ENCODE data around the gene RGL1.

Gene RGL1

DNA sequence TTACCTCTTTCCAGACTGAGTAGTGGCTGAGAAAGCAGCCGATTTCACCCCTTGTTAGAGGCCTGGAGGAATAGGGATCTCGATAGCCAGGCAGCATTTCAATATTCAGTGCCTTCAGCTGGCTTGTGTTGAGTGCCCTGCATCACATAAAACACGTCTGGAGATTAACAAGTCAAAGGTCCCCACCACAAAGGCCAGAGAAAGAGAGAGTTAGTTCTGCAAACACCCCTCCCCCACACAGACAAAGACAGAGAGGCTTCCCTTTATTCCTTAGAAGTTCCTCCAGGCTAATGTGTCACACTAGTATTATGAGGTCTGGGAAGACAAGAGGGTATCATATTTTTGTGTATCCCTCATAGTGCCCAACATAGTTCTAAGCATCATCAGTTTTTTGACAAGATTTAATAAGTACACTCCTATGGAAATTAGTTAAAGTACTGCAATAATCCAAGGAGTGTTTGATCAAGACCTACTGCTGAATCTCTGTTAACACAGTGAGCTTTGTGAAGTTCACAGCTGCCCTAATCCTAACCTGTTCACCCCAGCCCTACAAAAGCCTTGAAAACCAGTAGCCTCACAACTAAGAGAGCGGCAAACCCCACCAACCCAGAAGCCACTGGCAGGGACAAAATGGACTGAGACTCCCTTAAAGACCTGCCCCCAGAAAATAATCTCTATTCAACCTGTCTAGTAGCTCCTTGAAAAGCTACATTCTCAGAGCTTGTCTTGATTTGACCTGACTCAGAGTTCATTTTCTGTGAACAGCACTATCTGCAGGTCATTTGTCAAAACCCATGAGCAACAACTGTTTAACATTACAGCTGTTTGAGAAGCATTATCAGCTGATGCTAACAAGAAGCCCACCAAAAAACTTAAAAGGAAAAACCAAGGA lies 140.8 kb downstream of the RGL1 start:
- Histone ChIP-seq H3K4me1 (ENCODE audit: control extremely low read depth in 1 of 4, control insufficient read depth in 4 of 4, insufficient read depth in 4 of 4, low read length in 3 of 4) (peaks cover 0 to 13% (median 0%) of the 10 kb centered on the region in 4 experiments), H3K4me3 (ENCODE audit: control insufficient read depth in 1 of 7, extremely low read depth in 1 of 7, insufficient read depth in 4 of 7, low read depth in 2 of 7, low read length in 6 of 7) (no peak overlapping the region), H3K27me3 (replicated peaks in 2 of 5; ENCODE audit: control insufficient read depth in 4 of 5, insufficient read depth in 5 of 5, low read length in 4 of 5) (no peaks in the 10 kb centered on the region), H3K36me3 (ENCODE audit: control insufficient read depth in 4 of 4, insufficient read depth in 4 of 4, low read length in 3 of 4) (peaks cover 0 to 2% (median 0%) of the 10 kb centered on the region in 4 experiments), H3K9me3 (ENCODE audit: control extremely low read depth in 1 of 5, control insufficient read depth in 4 of 5, insufficient read depth in 2 of 5, low read depth in 1 of 5, low read length in 4 of 5) (peaks cover 0 to 4% (median 0%) of the 10 kb centered on the region in 5 experiments), H3K27ac (ENCODE audit: insufficient read depth in 1 of 2, low read depth in 1 of 2, low read length in 2 of 2, poor library complexity in 1 of 2, severe bottlenecking in 2 of 2) (no peak overlapping the region)
- 92% methylated on average over 4 of the region's 4 CpGs for WGBS (ENCODE audit: insufficient coverage)
- CTCF ChIA-PET, result interaction anchor here (1.7 kb wide), 1 partner anchor 10 kb away, joined by 8 read pairs; no protein-coding TSS in a partner anchor
- POLR2A ChIA-PET, result no interaction called here
- no peak for DNase-seq

- Histone ChIP-seq H3K4me3 (ENCODE audit: control insufficient read depth in 1 of 7, extremely low read depth in 1 of 7, insufficient read depth in 4 of 7, low read depth in 2 of 7, low read length in 6 of 7) (no peak overlapping the region), H3K27ac (ENCODE audit: insufficient read depth in 1 of 2, low read depth in 1 of 2, low read length in 2 of 2, poor library complexity in 1 of 2, severe bottlenecking in 2 of 2) (no peak overlapping the region), H3K9me3 (ENCODE audit: control extremely low read depth in 1 of 5, control insufficient read depth in 4 of 5, insufficient read depth in 2 of 5, low read depth in 1 of 5, low read length in 4 of 5) (peaks cover 0 to 4% (median 0%) of the 10 kb centered on the region in 5 experiments), H3K27me3 (replicated peaks in 2 of 5; ENCODE audit: control insufficient read depth in 4 of 5, insufficient read depth in 5 of 5, low read length in 4 of 5) (no peaks in the 10 kb centered on the region), H3K4me1 (ENCODE audit: control extremely low read depth in 1 of 4, control insufficient read depth in 4 of 4, insufficient read depth in 4 of 4, low read length in 3 of 4) (peaks cover 0 to 13% (median 0%) of the 10 kb centered on the region in 4 experiments), H3K36me3 (ENCODE audit: control insufficient read depth in 4 of 4, insufficient read depth in 4 of 4, low read length in 3 of 4) (peaks cover 0 to 2% (median 0%) of the 10 kb centered on the region in 4 experiments)
- DNase-seq, result no peak
- ChIA-PET POLR2A (no interaction called here), CTCF (interaction anchor here (1.7 kb wide), 1 partner anchor 9 kb away, joined by 8 read pairs; no protein-coding TSS in a partner anchor)
- 100% methylated on average over 1 of the region's 1 CpG for WGBS (ENCODE audit: insufficient coverage)
These were observed 141.3 kb downstream of the RGL1 start for GRCh38 chr1:183946320-183946613.

GRCh38 chr1:183947988-183948387 lies 143.1 kb downstream of the RGL1 start:
- no peak overlapping the region for H3K4me3 ChIP-seq (ENCODE audit: control insufficient read depth in 1 of 7, extremely low read depth in 1 of 7, insufficient read depth in 4 of 7, low read depth in 2 of 7, low read length in 6 of 7)
- H3K27me3 ChIP-seq (replicated peaks in 2 of 5; ENCODE audit: control insufficient read depth in 4 of 5, insufficient read depth in 5 of 5, low read length in 4 of 5), result no peaks in the 10 kb centered on the region
- no CpG with 5 or more reads among the region's 1 CpG for WGBS (ENCODE audit: insufficient coverage)
- H3K4me1 ChIP-seq (ENCODE audit: control extremely low read depth in 1 of 4, control insufficient read depth in 4 of 4, insufficient read depth in 4 of 4, low read length in 3 of 4), result peaks cover 0 to 9% (median 0%) of the 10 kb centered on the region in 4 experiments
- no peak overlapping the region for H3K27ac ChIP-seq (ENCODE audit: insufficient read depth in 1 of 2, low read depth in 1 of 2, low read length in 2 of 2, poor library complexity in 1 of 2, severe bottlenecking in 2 of 2)
- no peak for DNase-seq
- peaks cover 0 to 4% (median 0%) of the 10 kb centered on the region in 5 experiments for H3K9me3 ChIP-seq (ENCODE audit: control extremely low read depth in 1 of 5, control insufficient read depth in 4 of 5, insufficient read depth in 2 of 5, low read depth in 1 of 5, low read length in 4 of 5)
- ChIA-PET CTCF (no interaction called here), POLR2A (no interaction called here)
- peaks cover 0 to 2% (median 0%) of the 10 kb centered on the region in 4 experiments for H3K36me3 ChIP-seq (ENCODE audit: control insufficient read depth in 4 of 4, insufficient read depth in 4 of 4, low read length in 3 of 4)

DNA sequence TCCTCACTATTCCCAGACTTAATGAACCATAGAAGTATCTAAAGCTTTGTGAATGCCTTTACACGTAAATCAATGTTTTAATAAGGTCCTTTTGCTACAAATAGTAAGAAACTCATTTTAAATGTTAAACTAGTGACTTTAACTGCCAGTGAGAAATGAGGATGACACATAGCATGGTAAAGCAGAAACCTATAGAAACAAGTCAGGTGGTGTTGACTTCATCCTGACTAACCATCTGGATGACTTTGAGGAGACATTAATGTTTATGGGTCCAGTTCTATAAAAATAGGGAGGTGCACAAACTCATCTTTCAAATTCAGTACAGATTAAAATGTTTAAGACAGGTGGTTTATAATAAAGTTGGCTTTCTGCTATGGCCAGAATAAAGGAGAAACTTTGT lies 147.2 kb downstream of the RGL1 start:
- no CpG with 5 or more reads among the region's 1 CpG for WGBS (ENCODE audit: insufficient coverage)
- POLR2A ChIA-PET, result no interaction called here
- Histone ChIP-seq H3K4me3 (ENCODE audit: control insufficient read depth in 1 of 7, extremely low read depth in 1 of 7, insufficient read depth in 4 of 7, low read depth in 2 of 7, low read length in 6 of 7) (no peak overlapping the region), H3K9me3 (ENCODE audit: control extremely low read depth in 1 of 5, control insufficient read depth in 4 of 5, insufficient read depth in 2 of 5, low read depth in 1 of 5, low read length in 4 of 5) (peaks cover 0 to 4% (median 0%) of the 10 kb centered on the region in 5 experiments), H3K27ac (ENCODE audit: insufficient read depth in 1 of 2, low read depth in 1 of 2, low read length in 2 of 2, poor library complexity in 1 of 2, severe bottlenecking in 2 of 2) (no peak overlapping the region), H3K36me3 (ENCODE audit: control insufficient read depth in 4 of 4, insufficient read depth in 4 of 4, low read length in 3 of 4) (no peaks in the 10 kb centered on the region), H3K27me3 (replicated peaks in 2 of 5; ENCODE audit: control insufficient read depth in 4 of 5, insufficient read depth in 5 of 5, low read length in 4 of 5) (no peaks in the 10 kb centered on the region), H3K4me1 (ENCODE audit: control extremely low read depth in 1 of 4, control insufficient read depth in 4 of 4, insufficient read depth in 4 of 4, low read length in 3 of 4) (peaks cover 5 to 16% (median 13%) of the 10 kb centered on the region in 4 experiments)
- CTCF ChIA-PET, result no interaction called here
- DNase-seq, result no peak

DNA sequence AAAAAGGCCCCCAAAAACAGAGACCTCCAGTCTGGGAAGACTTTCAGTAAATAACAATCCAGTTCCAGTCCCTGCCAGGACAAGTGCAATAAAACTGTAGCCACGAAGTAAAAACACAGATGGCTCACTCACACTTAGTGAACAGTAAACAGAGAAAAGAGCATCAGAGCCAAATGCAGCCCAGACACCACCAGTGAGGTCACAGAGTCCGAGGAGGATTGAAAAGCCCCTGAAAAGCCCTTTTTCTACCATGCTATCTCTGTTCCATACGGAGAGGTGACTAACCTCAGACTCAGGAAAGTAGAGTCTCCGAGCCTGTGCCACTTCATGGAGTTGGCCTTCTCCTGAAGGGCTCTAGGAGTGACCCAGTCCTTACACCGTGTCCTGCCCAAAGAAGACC lies 148.1 kb downstream of the RGL1 start:
- no peak overlapping the region for H3K4me3 ChIP-seq (ENCODE audit: control insufficient read depth in 1 of 7, extremely low read depth in 1 of 7, insufficient read depth in 4 of 7, low read depth in 2 of 7, low read length in 6 of 7)
- H3K36me3 ChIP-seq (ENCODE audit: control insufficient read depth in 4 of 4, insufficient read depth in 4 of 4, low read length in 3 of 4), result no peaks in the 10 kb centered on the region
- ChIA-PET CTCF (interaction anchor here (0.8 to 1.4 kb wide), 3 partner anchors 10 to 36 kb away, joined by 3 read pairs; no protein-coding TSS in a partner anchor), POLR2A (no interaction called here)
- 69% methylated on average over 4 of the region's 5 CpGs for WGBS (ENCODE audit: insufficient coverage)
- H3K27me3 ChIP-seq (replicated peaks in 2 of 5; ENCODE audit: control insufficient read depth in 4 of 5, insufficient read depth in 5 of 5, low read length in 4 of 5), result no peaks in the 10 kb centered on the region
- peaks cover 0 to 4% (median 0%) of the 10 kb centered on the region in 5 experiments for H3K9me3 ChIP-seq (ENCODE audit: control extremely low read depth in 1 of 5, control insufficient read depth in 4 of 5, insufficient read depth in 2 of 5, low read depth in 1 of 5, low read length in 4 of 5)
- H3K27ac ChIP-seq (ENCODE audit: insufficient read depth in 1 of 2, low read depth in 1 of 2, low read length in 2 of 2, poor library complexity in 1 of 2, severe bottlenecking in 2 of 2), result no peak overlapping the region
- H3K4me1 ChIP-seq (ENCODE audit: control extremely low read depth in 1 of 4, control insufficient read depth in 4 of 4, insufficient read depth in 4 of 4, low read length in 3 of 4), result peaks cover 11 to 25% (median 17%) of the 10 kb centered on the region in 4 experiments
- DNase-seq, result no peak

- peaks cover 14 to 28% (median 17%) of the 10 kb centered on the region in 4 experiments for H3K4me1 ChIP-seq (ENCODE audit: control extremely low read depth in 1 of 4, control insufficient read depth in 4 of 4, insufficient read depth in 4 of 4, low read length in 3 of 4)
- H3K4me3 ChIP-seq (ENCODE audit: control insufficient read depth in 1 of 7, extremely low read depth in 1 of 7, insufficient read depth in 4 of 7, low read depth in 2 of 7, low read length in 6 of 7), result no peak overlapping the region
- CTCF ChIA-PET, result interaction anchor here (1.3 to 3.6 kb wide), 5 partner anchors 8 to 115 kb away, joined by 3 to 9 read pairs (median 3); no protein-coding TSS in a partner anchor
- POLR2A ChIA-PET, result no interaction called here
- 100% methylated on average over 1 of the region's 3 CpGs for WGBS (ENCODE audit: insufficient coverage)
- no peaks in the 10 kb centered on the region for H3K9me3 ChIP-seq (ENCODE audit: control extremely low read depth in 1 of 5, control insufficient read depth in 4 of 5, insufficient read depth in 2 of 5, low read depth in 1 of 5, low read length in 4 of 5)
- no peaks in the 10 kb centered on the region for H3K36me3 ChIP-seq (ENCODE audit: control insufficient read depth in 4 of 4, insufficient read depth in 4 of 4, low read length in 3 of 4)
- no peak for DNase-seq
- H3K27ac ChIP-seq (ENCODE audit: insufficient read depth in 1 of 2, low read depth in 1 of 2, low read length in 2 of 2, poor library complexity in 1 of 2, severe bottlenecking in 2 of 2), result no peak overlapping the region
- H3K27me3 ChIP-seq (replicated peaks in 2 of 5; ENCODE audit: control insufficient read depth in 4 of 5, insufficient read depth in 5 of 5, low read length in 4 of 5), result no peaks in the 10 kb centered on the region
These were observed 149.6 kb downstream of the RGL1 start for GRCh38 chr1:183954496-183954895.

- Histone ChIP-seq H3K9me3 (ENCODE audit: control extremely low read depth in 1 of 5, control insufficient read depth in 4 of 5, insufficient read depth in 2 of 5, low read depth in 1 of 5, low read length in 4 of 5) (no peaks in the 10 kb centered on the region), H3K4me3 (ENCODE audit: control insufficient read depth in 1 of 7, extremely low read depth in 1 of 7, insufficient read depth in 4 of 7, low read depth in 2 of 7, low read length in 6 of 7) (peak overlapping the region in 1 of 7 experiments; percentile 20), H3K36me3 (ENCODE audit: control insufficient read depth in 4 of 4, insufficient read depth in 4 of 4, low read length in 3 of 4) (no peaks in the 10 kb centered on the region), H3K4me1 (ENCODE audit: control extremely low read depth in 1 of 4, control insufficient read depth in 4 of 4, insufficient read depth in 4 of 4, low read length in 3 of 4) (peaks cover 14 to 28% (median 17%) of the 10 kb centered on the region in 4 experiments), H3K27ac (ENCODE audit: insufficient read depth in 1 of 2, low read depth in 1 of 2, low read length in 2 of 2, poor library complexity in 1 of 2, severe bottlenecking in 2 of 2) (peak overlapping the region in 1 of 2 experiments; percentile 44), H3K27me3 (replicated peaks in 2 of 5; ENCODE audit: control insufficient read depth in 4 of 5, insufficient read depth in 5 of 5, low read length in 4 of 5) (no peaks in the 10 kb centered on the region)
- DNase-seq, result peak; percentile 82 to 97 (median 94)
- 0% methylated on average over 1 of the region's 2 CpGs for WGBS (ENCODE audit: insufficient coverage)
- ChIA-PET CTCF (interaction anchor here (1.4 to 3.6 kb wide), 3 partner anchors 11 to 108 kb away, joined by 3 to 9 read pairs (median 8); no protein-coding TSS in a partner anchor), POLR2A (no interaction called here)
These were observed 151.8 kb downstream of the RGL1 start for GRCh38 chr1:183956559-183957188.

Measured in common myeloid progenitor, CD34-positive (primary cell).